ENCODE measurements around the gene KRTAP10-6. TPM values are rescaled to one million over a fixed set of nuclear protein-coding genes. Genes with fewer than 3 reads are reported as not detected.
"Not testable (repeated sequence)": the region's sequence is repeated elsewhere in the genome, so short reads cannot be mapped to it uniquely, and the experiment has no call there.

The KRTAP10-6 gene
- total RNA-seq, 4 donors from 2014 or later = not detected

DNA sequence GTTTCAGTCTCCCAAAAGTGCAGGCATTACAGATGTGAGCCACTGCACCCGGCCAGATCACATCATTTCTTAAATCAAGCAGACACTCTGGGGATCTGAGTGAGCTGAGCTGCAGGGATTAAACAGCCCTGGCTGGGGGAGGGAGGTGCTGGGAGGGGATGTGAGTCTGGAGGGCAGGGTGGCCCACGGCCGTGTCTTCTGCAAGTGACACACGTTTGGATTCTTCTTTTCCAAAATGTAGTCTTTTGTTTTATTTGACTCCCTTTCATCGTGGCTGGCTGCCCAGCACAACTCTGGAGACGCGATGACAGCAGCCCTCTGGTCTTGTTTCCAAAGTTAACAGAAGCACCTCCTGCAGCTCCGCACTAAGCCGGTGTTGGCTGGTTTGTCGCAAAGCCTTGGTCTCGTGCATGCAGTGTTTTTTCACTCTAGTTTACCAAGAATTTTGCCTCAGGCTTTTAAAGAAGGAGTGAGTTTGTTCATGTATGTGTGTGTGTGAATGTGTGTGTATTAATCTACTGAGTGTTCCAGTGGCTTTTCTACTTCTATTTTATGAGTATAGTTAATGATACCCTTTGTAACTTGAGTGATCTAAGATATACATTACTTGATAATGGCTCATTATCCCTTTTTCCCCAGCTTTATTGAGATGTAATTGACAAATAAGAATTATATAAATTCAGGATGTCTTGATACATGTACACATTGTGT is 9.1 kb downstream of the KRTAP10-6 start:
- H3K4me1 ChIP-seq = no peaks in the 10 kb centered on the region
- no peak overlapping the region for H3K27ac ChIP-seq
- 8 to 9% methylated on average over 11 of the region's 11 CpGs for WGBS, 2 donors
- TF ChIP-seq, protein P1, sequence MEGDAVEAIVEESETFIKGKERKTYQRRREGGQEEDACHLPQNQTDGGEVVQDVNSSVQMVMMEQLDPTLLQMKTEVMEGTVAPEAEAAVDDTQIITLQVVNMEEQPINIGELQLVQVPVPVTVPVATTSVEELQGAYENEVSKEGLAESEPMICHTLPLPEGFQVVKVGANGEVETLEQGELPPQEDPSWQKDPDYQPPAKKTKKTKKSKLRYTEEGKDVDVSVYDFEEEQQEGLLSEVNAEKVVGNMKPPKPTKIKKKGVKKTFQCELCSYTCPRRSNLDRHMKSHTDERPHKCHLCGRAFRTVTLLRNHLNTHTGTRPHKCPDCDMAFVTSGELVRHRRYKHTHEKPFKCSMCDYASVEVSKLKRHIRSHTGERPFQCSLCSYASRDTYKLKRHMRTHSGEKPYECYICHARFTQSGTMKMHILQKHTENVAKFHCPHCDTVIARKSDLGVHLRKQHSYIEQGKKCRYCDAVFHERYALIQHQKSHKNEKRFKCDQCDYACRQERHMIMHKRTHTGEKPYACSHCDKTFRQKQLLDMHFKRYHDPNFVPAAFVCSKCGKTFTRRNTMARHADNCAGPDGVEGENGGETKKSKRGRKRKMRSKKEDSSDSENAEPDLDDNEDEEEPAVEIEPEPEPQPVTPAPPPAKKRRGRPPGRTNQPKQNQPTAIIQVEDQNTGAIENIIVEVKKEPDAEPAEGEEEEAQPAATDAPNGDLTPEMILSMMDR (IDR thresholded peaks at IDR 0.05) = no peak
- TF ChIP-seq POLR2A (IDR thresholded peaks at IDR 0.05) = no peak
- no peaks in the 10 kb centered on the region for H3K36me3 ChIP-seq
- H3K9me3 ChIP-seq = no peaks in the 10 kb centered on the region
- H3K27me3 ChIP-seq = no peaks in the 10 kb centered on the region
- intact Hi-C loops (cut with DNase I) = no loop called here
- DNase-seq = peak; percentile 54 to 79
- no peak overlapping the region for H3K4me3 ChIP-seq (replicated peaks in 1 of 3)

DNA sequence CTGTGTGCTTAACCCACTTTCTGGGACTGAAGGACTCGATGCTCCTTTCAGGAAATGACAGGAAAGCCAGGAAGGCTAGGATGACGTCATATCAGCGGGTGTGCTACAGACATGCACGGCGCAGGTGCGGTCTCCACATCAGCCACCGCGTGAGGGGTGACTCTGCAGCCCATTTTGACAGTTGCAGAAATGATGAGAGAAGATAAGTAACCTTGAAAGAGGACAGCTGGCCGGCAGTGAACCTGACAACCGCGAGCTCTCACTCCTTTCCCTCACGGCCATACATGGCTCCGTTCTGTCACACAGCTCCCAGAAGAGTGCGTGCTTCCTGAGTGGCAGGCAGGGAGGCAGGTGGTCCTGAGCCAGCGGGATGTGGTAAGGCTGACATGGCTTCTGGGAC is 10.2 kb downstream of the KRTAP10-6 start:
- H3K27me3 ChIP-seq = no peaks in the 10 kb centered on the region
- no peak overlapping the region for H3K4me3 ChIP-seq (replicated peaks in 1 of 3)
- TF ChIP-seq, protein P1 (IDR thresholded peaks at IDR 0.05) = no peak
- no peak for TF ChIP-seq POLR2A (IDR thresholded peaks at IDR 0.05)
- no peaks in the 10 kb centered on the region for H3K9me3 ChIP-seq
- H3K36me3 ChIP-seq = no peaks in the 10 kb centered on the region
- 78 to 80% methylated on average over 15 of the region's 15 CpGs for WGBS, 2 donors
- DNase-seq = no peak
- intact Hi-C loops (cut with DNase I) = no loop called here
- H3K4me1 ChIP-seq = no peaks in the 10 kb centered on the region
- no peak overlapping the region for H3K27ac ChIP-seq

DNA sequence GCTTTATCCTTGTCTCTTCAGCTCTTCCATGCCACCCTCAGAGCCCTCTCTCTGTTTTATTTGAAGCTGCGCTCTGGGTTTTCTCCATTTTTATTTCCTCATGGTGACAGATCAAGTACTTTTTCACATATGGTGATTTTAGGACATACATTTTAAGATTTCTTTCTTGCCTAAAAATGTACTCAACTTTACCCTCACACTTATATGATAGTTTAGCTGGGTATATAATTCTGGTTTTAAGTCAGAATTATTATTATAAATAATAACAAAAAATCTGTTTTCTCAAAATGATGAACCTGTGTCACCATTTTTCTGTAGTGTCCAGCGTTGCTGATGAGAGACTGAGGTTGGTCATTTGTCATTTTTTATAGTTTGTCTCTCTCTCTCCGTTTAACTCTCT is 11.1 kb downstream of the KRTAP10-6 start:
- H3K27me3 ChIP-seq = no peaks in the 10 kb centered on the region
- H3K4me1 ChIP-seq = no peaks in the 10 kb centered on the region
- no peak for DNase-seq
- no peaks in the 10 kb centered on the region for H3K36me3 ChIP-seq
- 89 to 91% methylated on average over 3 of the region's 3 CpGs for WGBS, 2 donors
- no peak overlapping the region for H3K27ac ChIP-seq
- no peak overlapping the region for H3K4me3 ChIP-seq (replicated peaks in 1 of 3)
- no peaks in the 10 kb centered on the region for H3K9me3 ChIP-seq
- TF ChIP-seq, protein P1 (IDR thresholded peaks at IDR 0.05) = no peak
- TF ChIP-seq POLR2A (IDR thresholded peaks at IDR 0.05) = no peak
- intact Hi-C loops (cut with DNase I) = no loop called here

DNA sequence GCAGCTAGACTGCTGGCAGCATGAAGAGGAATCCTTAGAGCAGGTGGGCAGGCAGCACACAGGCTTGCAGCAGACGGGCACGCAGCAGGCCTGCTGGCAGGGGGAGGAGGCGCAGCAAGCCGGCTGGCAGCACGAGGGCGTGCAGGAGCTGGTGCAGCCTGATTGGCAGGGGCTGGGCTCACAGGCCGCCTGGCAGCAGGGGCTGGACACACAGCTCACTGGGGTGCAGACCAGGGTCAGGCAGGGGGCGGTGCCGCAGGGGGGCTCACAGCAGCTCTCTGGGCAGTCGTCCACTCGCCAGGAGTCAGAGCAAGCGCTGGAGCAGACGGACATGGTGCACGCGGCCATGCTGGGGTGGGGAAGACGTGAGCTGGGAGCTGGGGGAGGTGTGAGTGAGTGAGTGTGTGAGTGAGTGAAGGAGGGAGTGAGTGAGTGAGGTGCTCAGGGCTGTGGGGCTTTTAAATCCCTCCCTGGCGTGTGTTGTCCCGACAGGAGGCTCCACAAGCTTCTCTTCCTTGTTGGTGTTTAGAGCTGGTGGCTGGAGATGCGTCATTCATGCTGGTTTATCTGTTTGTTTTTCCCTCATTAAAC is 12.0 kb downstream of the KRTAP10-6 start, which contains the start of gene KRTAP10-5:
KRTAP10-5 (minus strand) TSS at position 374 of the 591 bp plus-strand sequence; CDS start at position 348, 26 bp downstream.
- H3K4me3 ChIP-seq (replicated peaks in 1 of 3); H3K27ac ChIP-seq; intact Hi-C loops (cut with DNase I); H3K9me3 ChIP-seq; H3K4me1 ChIP-seq; H3K36me3 ChIP-seq; DNase-seq; H3K27me3 ChIP-seq: not testable (repeated sequence)
- WGBS, 2 donors = 51 to 59% methylated on average over 17 to 18 of the region's 19 CpGs

DNA sequence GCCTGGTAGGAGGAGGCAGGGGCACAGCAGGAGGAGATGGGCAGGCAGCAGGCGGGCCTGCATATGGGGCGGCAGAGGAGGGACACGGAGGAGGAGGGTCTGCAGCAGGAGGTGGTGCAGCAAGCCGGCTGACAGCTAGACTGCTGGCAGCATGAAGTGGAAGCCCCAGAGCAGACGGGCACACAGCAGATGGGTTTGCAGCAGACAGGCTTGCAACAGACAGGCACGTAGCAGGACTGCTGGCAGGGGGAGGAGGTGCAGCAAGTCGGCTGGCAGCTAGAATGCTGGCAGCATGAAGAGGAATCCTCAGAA is 12.5 kb downstream of the KRTAP10-6 start:
- Histone ChIP-seq H3K4me1 (no peaks in the 10 kb centered on the region), H3K4me3 (replicated peaks in 1 of 3) (no peak overlapping the region), H3K9me3 (no peaks in the 10 kb centered on the region), H3K36me3 (no peaks in the 10 kb centered on the region), H3K27ac (no peak overlapping the region), H3K27me3 (no peaks in the 10 kb centered on the region)
- intact Hi-C loops (cut with DNase I) = no loop called here
- no peak for DNase-seq
- TF ChIP-seq, protein P1 (IDR thresholded peaks at IDR 0.05) = no peak
- no peak for TF ChIP-seq POLR2A (IDR thresholded peaks at IDR 0.05)
- 72 to 82% methylated on average over 7 of the region's 7 CpGs for WGBS, 2 donors
